GM12865 (cell line): ENCODE measurements around the gene LMNTD1.

Experiments used
- DNase-seq: peaks from one replicate; pipeline ENCODE4 v3.0.0; 2010; ENCODE audit warnings: low read depth
- H3K4me3 ChIP-seq: 2 replicates; pipeline ENCODE4 v1.5.1; 2011; ENCODE audit warnings: mild to moderate bottlenecking, low read depth, low read length, control low read depth
- CTCF ChIP-seq: IDR thresholded peaks from 2 replicates; pipeline ENCODE4 v1.5.1; 2011; ENCODE audit warnings: low read length, control low read depth, low read depth, inconsistent platforms; ENCODE audit not compliant: insufficient read depth; ENCODE audit errors: missing control alignments

Gene LMNTD1

GRCh38 chr12:25578411-25579143 lies 25.5 kb upstream of the LMNTD1 start:
- TF ChIP-seq CTCF, result no peak
- DNase-seq, result no peak
- no peak overlapping the region for H3K4me3 ChIP-seq

- DNase-seq, result no peak
- no peak overlapping the region for H3K4me3 ChIP-seq
- no peak for TF ChIP-seq CTCF
These were observed 21.7 kb upstream of the LMNTD1 start for GRCh38 chr12:25574761-25575160.

- no peak overlapping the region for H3K4me3 ChIP-seq
- no peak for DNase-seq
- TF ChIP-seq CTCF, result no peak
These were observed 20.3 kb upstream of the LMNTD1 start for GRCh38 chr12:25573346-25573745.

GRCh38 chr12:25570418-25570817 lies 17.3 kb upstream of the LMNTD1 start:
- TF ChIP-seq CTCF, result no peak
- DNase-seq, result no peak
- no peak overlapping the region for H3K4me3 ChIP-seq

GRCh38 chr12:25566202-25566949 lies 13.3 kb upstream of the LMNTD1 start:
- no peak for TF ChIP-seq CTCF
- no peak overlapping the region for H3K4me3 ChIP-seq
- no peak for DNase-seq

- TF ChIP-seq CTCF, result no peak
- H3K4me3 ChIP-seq, result no peak overlapping the region
- DNase-seq, result no peak
These were observed 5.5 kb upstream of the LMNTD1 start for GRCh38 chr12:25558586-25558985.
